HG03342 (cell line): ENCODE data around the gene MCRS1.

Experiments
- ATAC-seq: cut with Tn5 transposase; IDR thresholded peaks from one replicate; pipeline ENCODE4 v1.9.1; 2021; ENCODE audit warnings: mild to moderate bottlenecking, moderate library complexity; ENCODE audit not compliant: unreplicated experiment

Gene MCRS1

GRCh38 chr12:49557187-49557916 lies 10.6 kb downstream of the MCRS1 start:
- ATAC-seq: no peak

GRCh38 chr12:49556391-49557186 lies 11.4 kb downstream of the MCRS1 start:
- ATAC-seq: no peak

GRCh38 chr12:49555631-49556390 lies 12.1 kb downstream of the MCRS1 start:
- no peak for ATAC-seq

GRCh38 chr12:49554266-49554665 lies 13.7 kb downstream of the MCRS1 start:
- ATAC-seq: no peak

GRCh38 chr12:49553512-49554088 lies 14.3 kb downstream of the MCRS1 start:
- ATAC-seq: no peak

GRCh38 chr12:49552899-49553298 lies 15.0 kb downstream of the MCRS1 start:
- no peak for ATAC-seq

GRCh38 chr12:49552425-49552824 lies 15.5 kb downstream of the MCRS1 start:
- no peak for ATAC-seq

GRCh38 chr12:49552014-49552413 lies 15.9 kb downstream of the MCRS1 start:
- no peak for ATAC-seq

- no peak for ATAC-seq
Observed at GRCh38 chr12:49550693-49551252, 17.2 kb downstream of the MCRS1 start.

- no peak for ATAC-seq
Observed at GRCh38 chr12:49549735-49550692, 17.9 kb downstream of the MCRS1 start.

- no peak for ATAC-seq
Observed at GRCh38 chr12:49548822-49549648, 18.9 kb downstream of the MCRS1 start.

- no peak for ATAC-seq
Observed at GRCh38 chr12:49548481-49548821, 19.5 kb downstream of the MCRS1 start.

- no peak for ATAC-seq
Observed at GRCh38 chr12:49547090-49547690, 20.8 kb downstream of the MCRS1 start.

- no peak for ATAC-seq
Observed at GRCh38 chr12:49546481-49546880, 21.5 kb downstream of the MCRS1 start.

GRCh38 chr12:49545815-49546214 lies 22.1 kb downstream of the MCRS1 start:
- no peak for ATAC-seq

GRCh38 chr12:49543914-49544815 lies 23.8 kb downstream of the MCRS1 start:
- ATAC-seq: no peak

GRCh38 chr12:49543221-49543913 lies 24.6 kb downstream of the MCRS1 start:
- ATAC-seq: no peak
